K562 (cell line): ENCODE measurements around the gene KIF1A.

ENCODE experiments used
- CBX3 ChIP-seq, 2 experiments: IDR thresholded peaks; 1 replicate in 1 of 2; 2 replicates in 1 of 2; pipeline ENCODE4 v1.6.1; 2012; ENCODE audit warnings: inconsistent platforms in 2 of 2, low read length in 2 of 2, borderline replicate concordance in 1 of 2, control low read depth in 1 of 2
- CEBPB ChIP-seq: fragments of 450-650 bp; IDR thresholded peaks from 2 replicates; pipeline ENCODE4 v1.6.1; 2016; ENCODE audit warnings: missing genetic modification characterization, missing compliant biosample characterization
- CHCHD3 ChIP-seq: fragments of 250-450 bp; sonication (Bioruptor Pico); IDR thresholded peaks from 2 replicates; pipeline ENCODE4 v2.1.2; 2022; ENCODE audit warnings: mild to moderate bottlenecking
- CHD4 ChIP-seq: fragments of 200-600 bp; sonication (generic); IDR thresholded peaks from 3 replicates; pipeline ENCODE4 v1.6.1; 2012; ENCODE audit warnings: low read depth, mild to moderate bottlenecking, mixed read lengths, low read length, inconsistent platforms; ENCODE audit not compliant: insufficient read depth, insufficient replicate concordance, poor library complexity, severe bottlenecking
- NFYB ChIP-seq: IDR thresholded peaks from 2 replicates; pipeline ENCODE4 v1.6.1; 2011; ENCODE audit warnings: mild to moderate bottlenecking, moderate library complexity; ENCODE audit not compliant: insufficient read length; ENCODE audit errors: extremely low read depth
- NR2C2 ChIP-seq, 2 experiments: fragments of 200-800 bp in 1 of 2; sonication (Bioruptor generic) in 1 of 2; sonication (generic) in 1 of 2; formaldehyde crosslinking in 1 of 2; IDR thresholded peaks; 2 replicates each; pipeline versions ENCODE4 v1.6.1 to v1.8.0; 2016 to 2022; ENCODE audit warnings: mild to moderate bottlenecking in 1 of 2, missing compliant biosample characterization in 1 of 2, missing genetic modification characterization in 1 of 2, missing genetic modification reagents in 1 of 2
- POLR2A ChIP-seq: fragments of 450-650 bp; conservative IDR thresholded peaks from 2 replicates; pipeline ENCODE4 v1.6.1; 2016
- PRPF4 ChIP-seq: fragments of 200-400 bp; formaldehyde crosslinking; IDR thresholded peaks from one replicate; pipeline ENCODE4 v1.6.1; 2017; ENCODE audit warnings: low read length, low read depth, mild to moderate bottlenecking; ENCODE audit not compliant: insufficient read depth, poor library complexity, severe bottlenecking
- SP1 ChIP-seq: sonication (generic); formaldehyde crosslinking; IDR thresholded peaks from 2 replicates; pipeline ENCODE4 v1.8.1; 2022; ENCODE audit warnings: mild to moderate bottlenecking, missing genetic modification reagents
- ZNF274 ChIP-seq: IDR thresholded peaks from 2 replicates; pipeline ENCODE4 v1.6.1; 2011; ENCODE audit warnings: low read depth, mild to moderate bottlenecking, low read length, moderate library complexity, borderline replicate concordance
- ZNF395 ChIP-seq: fragments of 200-800 bp; sonication (Bioruptor generic); IDR thresholded peaks from 2 replicates; pipeline ENCODE4 v1.6.1; 2017; ENCODE audit warnings: missing genetic modification characterization, missing compliant biosample characterization
- TF ChIP-seq, protein P1 (sequence below), 2 experiments: fragments of 200-800 bp in 1 of 2; sonication (Bioruptor generic) in 1 of 2; sonication (generic) in 1 of 2; formaldehyde crosslinking in 1 of 2; IDR thresholded peaks in 1 of 2; conservative IDR thresholded peaks in 1 of 2; 2 replicates each; pipeline versions ENCODE4 v1.5.0 to v1.6.1; 2016 to 2020; ENCODE audit warnings: missing compliant biosample characterization in 1 of 2, missing genetic modification characterization in 1 of 2, missing genetic modification reagents in 1 of 2
- TF ChIP-seq, protein P2 (sequence below), 3 experiments: IDR thresholded peaks in 2 of 3; conservative IDR thresholded peaks in 1 of 3; 2 replicates each; pipeline ENCODE4 v1.5.1; 2011 to 2012; ENCODE audit warnings: low read length in 3 of 3, mild to moderate bottlenecking in 3 of 3, control low read depth in 2 of 3, improper control_type of control experiment in 1 of 3, inconsistent platforms in 1 of 3, low read depth in 1 of 3, mixed read lengths in 1 of 3, moderate library complexity in 1 of 3; ENCODE audit not compliant: insufficient read depth in 2 of 3
- TF ChIP-seq, protein P3 (sequence below): sonication (generic); formaldehyde crosslinking; IDR thresholded peaks from 2 replicates; pipeline ENCODE4 v1.8.1; 2023; ENCODE audit warnings: missing genetic modification reagents, mild to moderate bottlenecking, borderline replicate concordance

DNA sequence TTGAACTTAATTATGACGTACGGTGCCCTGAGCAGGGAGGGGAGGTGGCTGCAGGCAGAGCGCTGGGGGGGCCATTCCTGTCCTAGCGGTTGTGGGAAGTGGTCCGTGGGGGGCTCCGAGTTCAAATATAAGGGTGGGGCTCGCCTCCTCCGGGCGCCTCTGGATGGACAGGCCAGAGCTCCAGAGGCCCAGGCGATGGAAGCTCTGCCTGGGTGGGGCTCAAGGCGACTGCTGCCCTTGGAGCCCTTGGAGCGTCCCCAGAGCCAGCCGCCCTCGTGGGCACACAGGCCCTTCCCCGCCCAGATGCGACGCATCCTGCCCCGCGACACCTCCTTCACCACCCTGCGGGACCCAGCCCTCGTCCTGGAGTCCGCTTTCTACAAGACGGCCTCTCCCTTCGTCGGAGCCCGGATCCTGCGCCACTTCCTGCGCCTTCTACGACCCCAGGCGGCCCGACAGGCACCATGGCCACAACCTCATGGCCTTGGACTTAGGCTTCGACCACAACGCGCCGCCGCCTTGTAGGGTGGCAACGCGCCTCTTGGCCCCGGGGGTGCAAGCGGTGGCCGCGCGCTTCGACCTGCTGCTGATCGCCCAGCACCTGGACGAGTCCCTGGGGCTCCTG, 147.8 kb downstream of the KIF1A start:
- no peak for TF ChIP-seq CBX3 (IDR thresholded peaks at IDR 0.05; ENCODE audit: borderline replicate concordance in 1 of 2, low read length in 2 of 2)
- TF ChIP-seq CHD4: no peak
- TF ChIP-seq, protein P1, sequence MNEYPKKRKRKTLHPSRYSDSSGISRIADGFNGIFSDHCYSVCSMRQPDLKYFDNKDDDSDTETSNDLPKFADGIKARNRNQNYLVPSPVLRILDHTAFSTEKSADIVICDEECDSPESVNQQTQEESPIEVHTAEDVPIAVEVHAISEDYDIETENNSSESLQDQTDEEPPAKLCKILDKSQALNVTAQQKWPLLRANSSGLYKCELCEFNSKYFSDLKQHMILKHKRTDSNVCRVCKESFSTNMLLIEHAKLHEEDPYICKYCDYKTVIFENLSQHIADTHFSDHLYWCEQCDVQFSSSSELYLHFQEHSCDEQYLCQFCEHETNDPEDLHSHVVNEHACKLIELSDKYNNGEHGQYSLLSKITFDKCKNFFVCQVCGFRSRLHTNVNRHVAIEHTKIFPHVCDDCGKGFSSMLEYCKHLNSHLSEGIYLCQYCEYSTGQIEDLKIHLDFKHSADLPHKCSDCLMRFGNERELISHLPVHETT (CRISPR knock-in tag; conservative IDR thresholded peaks at IDR 0.05 in 1 of 2, IDR thresholded peaks at IDR 0.05 in 1 of 2): no peak
- TF ChIP-seq CEBPB (tag): no peak
- TF ChIP-seq, protein P2, sequence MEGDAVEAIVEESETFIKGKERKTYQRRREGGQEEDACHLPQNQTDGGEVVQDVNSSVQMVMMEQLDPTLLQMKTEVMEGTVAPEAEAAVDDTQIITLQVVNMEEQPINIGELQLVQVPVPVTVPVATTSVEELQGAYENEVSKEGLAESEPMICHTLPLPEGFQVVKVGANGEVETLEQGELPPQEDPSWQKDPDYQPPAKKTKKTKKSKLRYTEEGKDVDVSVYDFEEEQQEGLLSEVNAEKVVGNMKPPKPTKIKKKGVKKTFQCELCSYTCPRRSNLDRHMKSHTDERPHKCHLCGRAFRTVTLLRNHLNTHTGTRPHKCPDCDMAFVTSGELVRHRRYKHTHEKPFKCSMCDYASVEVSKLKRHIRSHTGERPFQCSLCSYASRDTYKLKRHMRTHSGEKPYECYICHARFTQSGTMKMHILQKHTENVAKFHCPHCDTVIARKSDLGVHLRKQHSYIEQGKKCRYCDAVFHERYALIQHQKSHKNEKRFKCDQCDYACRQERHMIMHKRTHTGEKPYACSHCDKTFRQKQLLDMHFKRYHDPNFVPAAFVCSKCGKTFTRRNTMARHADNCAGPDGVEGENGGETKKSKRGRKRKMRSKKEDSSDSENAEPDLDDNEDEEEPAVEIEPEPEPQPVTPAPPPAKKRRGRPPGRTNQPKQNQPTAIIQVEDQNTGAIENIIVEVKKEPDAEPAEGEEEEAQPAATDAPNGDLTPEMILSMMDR (IDR thresholded peaks at IDR 0.05 in 2 of 3, conservative IDR thresholded peaks at IDR 0.05 in 1 of 3; ENCODE audit: insufficient read depth in 2 of 3, low read depth in 1 of 3, low read length in 3 of 3): no peak
- no peak for TF ChIP-seq ZNF395 (CRISPR knock-in tag)
- TF ChIP-seq, protein P3, sequence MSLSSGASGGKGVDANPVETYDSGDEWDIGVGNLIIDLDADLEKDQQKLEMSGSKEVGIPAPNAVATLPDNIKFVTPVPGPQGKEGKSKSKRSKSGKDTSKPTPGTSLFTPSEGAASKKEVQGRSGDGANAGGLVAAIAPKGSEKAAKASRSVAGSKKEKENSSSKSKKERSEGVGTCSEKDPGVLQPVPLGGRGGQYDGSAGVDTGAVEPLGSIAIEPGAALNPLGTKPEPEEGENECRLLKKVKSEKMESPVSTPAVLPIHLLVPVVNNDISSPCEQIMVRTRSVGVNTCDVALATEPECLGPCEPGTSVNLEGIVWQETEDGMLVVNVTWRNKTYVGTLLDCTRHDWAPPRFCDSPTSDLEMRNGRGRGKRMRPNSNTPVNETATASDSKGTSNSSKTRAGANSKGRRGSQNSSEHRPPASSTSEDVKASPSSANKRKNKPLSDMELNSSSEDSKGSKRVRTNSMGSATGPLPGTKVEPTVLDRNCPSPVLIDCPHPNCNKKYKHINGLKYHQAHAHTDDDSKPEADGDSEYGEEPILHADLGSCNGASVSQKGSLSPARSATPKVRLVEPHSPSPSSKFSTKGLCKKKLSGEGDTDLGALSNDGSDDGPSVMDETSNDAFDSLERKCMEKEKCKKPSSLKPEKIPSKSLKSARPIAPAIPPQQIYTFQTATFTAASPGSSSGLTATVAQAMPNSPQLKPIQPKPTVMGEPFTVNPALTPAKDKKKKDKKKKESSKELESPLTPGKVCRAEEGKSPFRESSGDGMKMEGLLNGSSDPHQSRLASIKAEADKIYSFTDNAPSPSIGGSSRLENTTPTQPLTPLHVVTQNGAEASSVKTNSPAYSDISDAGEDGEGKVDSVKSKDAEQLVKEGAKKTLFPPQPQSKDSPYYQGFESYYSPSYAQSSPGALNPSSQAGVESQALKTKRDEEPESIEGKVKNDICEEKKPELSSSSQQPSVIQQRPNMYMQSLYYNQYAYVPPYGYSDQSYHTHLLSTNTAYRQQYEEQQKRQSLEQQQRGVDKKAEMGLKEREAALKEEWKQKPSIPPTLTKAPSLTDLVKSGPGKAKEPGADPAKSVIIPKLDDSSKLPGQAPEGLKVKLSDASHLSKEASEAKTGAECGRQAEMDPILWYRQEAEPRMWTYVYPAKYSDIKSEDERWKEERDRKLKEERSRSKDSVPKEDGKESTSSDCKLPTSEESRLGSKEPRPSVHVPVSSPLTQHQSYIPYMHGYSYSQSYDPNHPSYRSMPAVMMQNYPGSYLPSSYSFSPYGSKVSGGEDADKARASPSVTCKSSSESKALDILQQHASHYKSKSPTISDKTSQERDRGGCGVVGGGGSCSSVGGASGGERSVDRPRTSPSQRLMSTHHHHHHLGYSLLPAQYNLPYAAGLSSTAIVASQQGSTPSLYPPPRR (CRISPR knock-in tag): no peak
- no peak for TF ChIP-seq POLR2A
- no peak for TF ChIP-seq ZNF274
- no peak for TF ChIP-seq NR2C2 (CRISPR knock-in tag; IDR thresholded peaks at IDR 0.05)
- no peak for TF ChIP-seq NR2C2 (tag; IDR thresholded peaks at IDR 0.05)
- TF ChIP-seq SP1 (CRISPR knock-in tag): no peak
- TF ChIP-seq PRPF4: no peak
- TF ChIP-seq NFYB: no peak
- TF ChIP-seq CHCHD3 (CRISPR knock-in tag): no peak
